Stimulated activated CD8-positive, alpha-beta memory T cell treated with anti-CD3 and anti-CD28 coated beads, Interleukin-4, amount 100 ng/mL, for 48 hours (primary cell): ENCODE results near the gene BBS5.
A peak's percentile ranks its signal among the peaks of the same experiment; 100 is the strongest.
"Not testable (repeated sequence)": the region's sequence is repeated elsewhere in the genome, so short reads cannot be mapped to it uniquely, and the experiment has no call there.

Source experiments
- DNase-seq: peaks from one replicate; pipeline ENCODE4 v3.0.0-alpha.2; 2020

BBS5 gene

DNA sequence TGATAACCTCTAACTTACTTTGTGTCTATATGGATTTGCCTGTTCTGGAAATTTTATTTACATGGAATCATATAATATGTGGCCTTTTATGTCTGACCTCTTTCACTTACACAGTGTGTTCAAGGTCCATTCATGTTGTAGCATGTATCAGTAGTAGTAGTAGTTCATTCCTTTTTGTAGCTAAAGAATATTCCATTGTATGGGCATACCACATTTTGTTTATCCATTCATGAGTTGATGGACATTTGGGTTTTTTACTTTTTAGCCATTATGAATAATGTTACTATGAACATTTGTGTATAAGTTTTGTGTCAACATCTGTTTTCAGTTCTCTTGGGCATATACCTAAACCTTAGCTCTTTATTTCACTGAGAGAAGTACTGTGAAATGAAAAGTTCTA, 11.5 kb downstream of the BBS5 start:
- DNase-seq, result no peak

DNA sequence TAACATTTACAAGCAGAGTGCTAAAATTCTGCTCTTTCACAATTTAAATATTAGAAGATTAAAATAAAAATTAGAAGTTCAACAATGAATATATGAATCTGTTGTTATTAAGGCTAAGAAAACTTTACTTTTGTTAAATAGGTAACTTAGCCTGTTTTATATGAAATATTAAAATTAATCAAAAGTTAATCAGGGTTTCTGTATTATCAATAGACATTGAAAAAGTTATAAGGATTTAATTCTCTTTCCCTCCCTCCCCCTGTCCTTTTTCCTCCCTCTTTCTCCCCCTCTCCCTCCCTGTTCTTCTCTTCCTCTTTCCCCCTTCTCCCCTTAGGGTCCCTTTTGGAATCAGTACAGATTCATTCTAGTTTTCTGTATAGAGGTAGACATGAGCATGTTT, 12.1 kb downstream of the BBS5 start:
- DNase-seq, result no peak

DNA sequence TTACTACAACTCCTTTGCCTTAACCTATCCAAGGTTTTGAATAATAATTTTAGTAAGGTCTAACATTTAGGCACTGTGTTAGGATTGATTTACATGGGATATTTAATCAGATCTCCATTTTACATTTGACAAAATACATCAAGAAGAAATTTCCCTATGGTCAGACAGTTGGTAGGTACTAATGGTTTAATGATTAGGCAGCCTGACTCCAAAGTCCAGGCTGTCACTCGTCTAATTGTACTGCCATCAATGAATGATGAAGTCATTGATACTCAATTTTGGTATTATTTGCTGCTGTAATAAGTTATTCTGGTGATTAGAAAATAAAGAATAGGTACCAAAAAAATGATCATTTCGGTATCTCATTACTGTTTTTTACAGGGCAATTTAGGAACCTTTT, 14.1 kb downstream of the BBS5 start:
- no peak for DNase-seq

DNA sequence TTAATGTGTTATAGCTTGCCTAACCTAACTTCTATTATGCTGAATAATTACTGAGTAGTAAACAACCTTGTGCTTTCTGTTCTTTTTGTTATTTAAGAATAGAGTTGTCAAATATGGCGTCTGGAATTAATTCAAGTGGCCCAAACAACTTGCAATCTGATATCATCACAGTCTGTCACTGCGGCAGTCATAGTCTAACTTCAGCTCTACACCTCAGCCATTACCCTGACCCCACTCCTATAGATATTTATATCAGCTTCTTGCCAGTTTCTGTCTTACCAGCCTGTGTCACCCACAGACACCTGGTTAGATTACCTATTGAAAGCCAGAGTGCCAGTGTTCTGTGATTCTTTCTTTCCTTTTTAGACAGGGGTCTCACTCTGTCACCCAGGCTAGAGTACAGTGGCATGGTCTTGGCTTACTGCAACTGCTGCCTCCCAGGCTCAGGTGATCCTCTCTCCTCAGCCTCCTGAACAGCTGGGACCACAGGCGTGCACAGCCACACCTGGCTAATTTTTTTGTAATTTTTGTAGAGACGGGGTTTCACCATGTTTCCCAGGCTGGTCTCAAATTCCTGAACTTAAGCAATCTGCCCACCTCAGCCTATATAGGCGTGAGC, 16.1 kb downstream of the BBS5 start:
- no peak for DNase-seq

DNA sequence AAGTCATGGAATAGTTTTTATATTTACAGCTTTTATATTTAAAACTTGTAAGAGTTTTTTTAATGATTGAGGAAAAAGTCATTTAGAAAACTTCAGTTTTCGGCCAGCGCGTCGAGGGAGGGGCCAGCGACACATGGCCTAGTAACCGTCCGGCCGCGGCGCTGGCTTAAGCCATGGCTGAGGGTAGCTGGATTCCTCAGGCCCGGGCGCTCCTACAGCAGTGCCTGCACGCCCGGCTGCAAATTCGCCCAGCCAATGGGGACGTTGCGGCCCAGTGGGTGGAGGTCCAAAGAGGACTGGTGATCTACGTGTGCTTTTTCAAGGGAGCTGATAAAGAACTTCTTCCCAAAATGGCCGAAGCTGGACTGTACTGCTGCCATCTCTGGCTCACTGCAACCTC, 25.4 kb downstream of the BBS5 start:
- DNase-seq, result no peak

DNA sequence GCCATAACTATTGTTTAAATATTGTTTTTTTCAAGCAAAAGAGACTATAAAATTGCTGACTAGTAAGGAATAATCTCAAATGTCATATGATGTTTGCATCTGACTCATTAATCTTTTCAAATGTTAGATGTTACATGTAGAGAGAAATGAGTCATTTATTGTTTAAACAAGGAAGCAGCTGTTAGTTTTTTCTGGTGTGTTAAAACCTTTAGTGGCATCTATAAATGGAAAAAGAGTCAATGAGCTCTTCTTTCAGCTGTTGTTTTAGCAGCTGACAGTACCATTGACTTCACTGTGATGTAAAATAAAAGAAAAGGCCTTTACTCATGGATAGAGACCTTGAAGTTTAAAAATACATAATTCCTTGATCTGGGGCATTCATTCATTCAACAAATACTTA, 28.4 kb downstream of the BBS5 start:
- no peak for DNase-seq

DNA sequence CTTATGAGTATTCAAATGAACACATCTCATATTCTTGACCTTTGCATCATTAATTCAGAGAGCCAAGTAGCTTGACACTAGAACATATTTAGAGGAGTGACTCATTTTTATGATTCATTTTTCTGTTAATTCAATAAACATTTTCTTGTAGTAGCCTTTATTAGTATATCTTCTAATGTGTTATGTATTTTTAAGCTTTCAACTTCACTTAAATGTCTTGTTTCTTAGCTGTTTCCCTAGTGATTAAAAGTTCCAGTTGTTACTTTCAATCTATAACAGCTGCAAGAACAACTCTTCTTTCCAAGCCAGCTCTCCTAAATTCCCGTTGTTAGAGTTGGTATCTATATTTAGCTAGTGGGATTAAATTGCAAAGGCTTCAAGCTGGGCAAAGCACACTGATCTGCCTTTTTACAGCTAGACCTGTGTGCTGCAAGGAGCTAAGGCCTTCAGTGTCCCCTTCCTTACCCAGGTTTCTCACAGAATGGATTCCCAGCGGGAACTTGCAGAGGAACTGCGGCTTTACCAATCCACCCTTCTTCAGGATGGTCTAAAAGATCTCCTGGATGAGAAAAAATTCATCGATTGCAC, 30.1 kb downstream of the BBS5 start, which contains the start of gene KLHL41:
KLHL41 (plus strand) TSS at position 405 of the 588 bp plus-strand sequence; CDS start at position 482, 77 bp downstream.
- no peak for DNase-seq

DNA sequence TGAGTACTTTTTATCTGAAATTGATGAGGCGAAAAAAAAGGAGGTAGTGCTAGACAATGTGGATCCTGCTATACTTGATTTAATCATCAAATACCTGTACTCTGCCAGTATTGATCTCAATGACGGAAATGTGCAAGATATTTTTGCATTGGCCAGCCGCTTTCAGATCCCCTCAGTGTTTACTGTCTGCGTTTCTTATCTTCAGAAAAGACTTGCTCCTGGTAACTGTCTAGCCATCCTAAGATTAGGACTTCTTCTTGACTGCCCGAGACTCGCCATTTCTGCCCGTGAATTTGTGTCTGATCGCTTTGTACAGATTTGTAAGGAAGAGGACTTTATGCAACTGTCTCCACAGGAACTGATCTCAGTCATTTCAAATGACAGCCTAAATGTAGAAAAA, 30.7 kb downstream of the BBS5 start:
- no peak for DNase-seq

DNA sequence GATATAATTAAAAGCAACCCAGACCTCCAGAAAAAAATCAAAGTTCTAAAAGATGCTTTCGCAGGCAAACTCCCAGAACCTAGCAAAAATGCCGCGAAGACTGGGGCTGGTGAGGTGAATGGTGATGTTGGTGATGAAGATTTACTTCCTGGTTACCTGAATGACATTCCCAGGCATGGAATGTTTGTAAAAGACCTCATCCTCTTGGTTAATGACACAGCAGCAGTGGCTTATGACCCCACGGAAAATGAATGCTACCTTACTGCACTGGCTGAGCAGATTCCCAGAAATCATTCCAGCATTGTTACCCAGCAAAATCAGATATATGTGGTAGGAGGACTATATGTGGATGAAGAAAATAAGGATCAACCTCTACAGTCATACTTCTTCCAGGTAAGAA, 31.2 kb downstream of the BBS5 start:
- DNase-seq, result no peak

DNA sequence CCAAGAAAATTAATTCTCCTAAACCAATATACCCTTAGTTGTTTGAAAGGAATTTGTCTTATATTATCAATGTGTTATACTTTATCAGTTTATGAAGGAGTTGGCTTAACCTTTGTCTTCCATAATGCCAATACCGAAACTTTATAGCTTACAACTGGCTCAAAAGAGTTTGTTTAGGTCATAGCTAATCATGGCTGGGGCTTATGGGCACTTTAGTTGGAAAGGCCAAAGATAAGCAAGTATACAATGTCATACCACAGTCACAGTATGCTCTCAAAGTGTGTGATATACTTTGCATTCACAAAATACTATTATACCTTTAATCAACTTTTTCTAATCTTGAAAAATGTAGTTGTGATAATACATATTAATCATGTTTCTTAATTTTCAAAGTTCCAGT, 32.5 kb downstream of the BBS5 start:
- DNase-seq, result no peak

DNA sequence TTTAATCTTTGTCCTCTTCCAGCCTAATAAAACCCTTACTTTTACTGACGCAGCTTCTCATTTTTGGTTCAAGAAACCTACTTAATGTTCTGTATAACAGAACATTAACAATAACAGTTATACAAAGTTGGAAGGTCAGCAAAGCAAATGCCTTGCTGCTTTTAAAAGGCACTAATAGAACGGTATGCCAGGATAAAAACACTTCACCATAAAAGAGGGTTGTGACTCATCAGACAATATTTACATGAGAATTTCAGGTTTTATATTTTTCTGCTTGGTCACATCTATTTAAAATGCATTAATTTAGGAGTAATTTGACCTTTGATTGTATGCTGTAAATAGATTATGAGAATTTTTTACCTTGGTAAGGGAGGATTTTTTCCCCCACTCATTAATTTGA, 33.2 kb downstream of the BBS5 start:
- no peak for DNase-seq

DNA sequence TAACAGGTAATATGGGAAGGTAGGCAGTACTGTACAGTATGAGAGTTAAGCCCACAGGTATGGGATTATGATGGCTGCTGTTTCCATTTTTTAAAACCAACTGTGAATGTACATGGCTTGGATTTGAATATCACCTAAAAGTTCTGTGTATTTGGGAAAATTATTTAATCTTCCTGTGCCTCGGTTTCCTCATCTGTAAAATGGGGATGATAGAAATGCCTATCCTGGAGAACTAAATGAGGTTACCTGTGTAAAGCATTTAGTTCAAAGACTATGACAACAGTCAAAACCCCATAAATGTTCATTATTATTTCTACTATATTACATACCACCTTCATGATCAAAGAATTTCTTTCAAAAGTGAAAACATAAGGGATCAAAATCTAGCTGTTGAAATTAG, 33.8 kb downstream of the BBS5 start:
- DNase-seq, result no peak

DNA sequence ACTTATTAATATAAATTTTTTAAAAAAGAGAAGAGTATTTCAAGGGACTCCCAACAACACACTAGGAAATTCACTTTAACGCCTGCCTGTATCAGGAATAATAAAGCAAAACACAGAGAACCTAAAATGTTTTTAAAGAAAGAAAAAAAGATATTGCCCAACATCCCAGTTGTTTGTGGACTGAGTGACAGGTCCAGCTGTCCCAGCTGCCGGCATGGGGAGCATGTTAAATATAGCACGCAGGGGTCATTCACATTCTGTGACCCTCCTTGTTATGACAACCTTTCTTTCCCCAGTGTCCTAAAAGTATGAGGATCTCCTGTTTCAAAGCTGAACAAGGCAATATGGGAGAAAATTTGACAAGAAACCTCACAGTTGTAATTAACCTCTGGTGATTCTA, 34.6 kb downstream of the BBS5 start:
- no peak for DNase-seq

DNA sequence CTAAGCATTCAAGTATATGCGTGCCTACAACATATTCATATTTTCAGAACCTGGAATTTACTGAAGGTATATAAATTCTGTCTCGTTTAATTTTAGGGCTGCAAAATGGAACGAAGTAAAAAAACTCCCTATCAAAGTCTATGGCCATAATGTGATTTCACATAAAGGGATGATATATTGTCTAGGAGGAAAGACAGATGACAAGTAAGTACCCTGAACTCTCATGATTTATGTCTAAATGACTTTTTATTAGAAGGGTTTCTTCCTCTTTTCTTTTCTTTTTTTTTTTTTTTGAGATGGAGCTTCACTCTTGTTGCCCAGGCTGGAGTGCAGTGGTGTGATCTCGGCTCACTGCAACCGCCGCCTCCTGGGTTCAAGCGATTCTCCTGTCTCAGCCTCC, 35.5 kb downstream of the BBS5 start:
- not testable (repeated sequence) for DNase-seq

DNA sequence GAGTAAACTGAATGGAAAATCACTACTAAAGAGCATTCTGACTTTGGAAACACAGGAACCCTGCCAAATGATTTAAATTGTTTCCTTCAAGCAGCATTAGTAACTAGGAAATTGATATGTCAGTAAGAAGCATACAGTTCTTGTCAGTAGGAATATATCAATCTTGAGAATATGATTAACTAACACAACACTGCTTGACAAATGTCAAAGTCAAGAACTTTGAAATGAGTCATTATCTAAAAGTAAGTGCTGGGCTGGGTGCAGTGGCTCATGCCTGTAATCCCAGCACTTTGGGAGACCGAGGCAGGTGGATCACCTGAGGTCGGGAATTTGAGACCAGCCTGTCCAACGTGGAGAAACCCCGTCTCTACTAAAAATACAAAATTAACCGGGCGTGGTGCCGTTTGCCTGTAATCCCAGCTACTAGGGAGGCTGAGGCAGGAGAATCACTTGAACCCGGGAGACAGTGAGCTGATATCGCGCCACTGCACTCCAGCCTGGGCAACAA, 37.2 kb downstream of the BBS5 start:
- not testable (repeated sequence) for DNase-seq

DNA sequence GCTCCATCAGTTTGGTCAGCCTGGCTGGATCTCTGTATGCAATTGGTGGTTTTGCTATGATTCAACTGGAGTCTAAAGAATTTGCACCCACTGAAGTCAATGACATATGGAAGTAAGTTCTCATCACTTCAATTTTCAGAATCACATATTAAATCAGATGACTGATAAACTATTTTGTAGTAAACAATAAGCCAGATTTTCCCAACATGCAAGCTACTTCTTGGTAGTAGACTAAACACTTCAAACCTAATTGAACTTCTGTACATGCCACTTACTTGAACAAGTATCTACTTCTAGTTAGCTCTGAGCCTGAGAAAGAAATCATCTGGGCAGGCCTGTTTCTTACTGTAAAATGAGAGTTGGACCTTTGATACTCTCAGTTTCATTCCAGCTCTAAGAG, 41.6 kb downstream of the BBS5 start:
- no peak for DNase-seq

DNA sequence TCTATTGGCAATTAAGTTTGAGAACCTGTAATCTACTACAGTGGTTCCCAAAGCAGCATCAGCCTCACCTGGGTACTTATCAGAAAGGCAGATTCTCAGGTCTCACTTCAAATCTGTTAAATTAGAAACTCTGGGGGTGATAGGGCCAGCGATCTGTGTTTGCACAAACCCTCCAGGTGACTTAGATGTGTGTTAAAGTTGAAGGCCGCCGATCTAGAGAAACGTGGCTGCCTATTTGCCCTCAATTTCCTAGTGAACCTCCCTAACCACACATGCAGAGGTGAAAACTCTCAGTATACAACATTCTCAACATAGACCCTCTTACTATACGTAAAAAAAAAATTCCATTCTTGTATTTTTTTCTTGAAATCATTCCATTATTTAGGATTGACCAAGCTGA, 44.4 kb downstream of the BBS5 start:
- DNase-seq, result no peak

DNA sequence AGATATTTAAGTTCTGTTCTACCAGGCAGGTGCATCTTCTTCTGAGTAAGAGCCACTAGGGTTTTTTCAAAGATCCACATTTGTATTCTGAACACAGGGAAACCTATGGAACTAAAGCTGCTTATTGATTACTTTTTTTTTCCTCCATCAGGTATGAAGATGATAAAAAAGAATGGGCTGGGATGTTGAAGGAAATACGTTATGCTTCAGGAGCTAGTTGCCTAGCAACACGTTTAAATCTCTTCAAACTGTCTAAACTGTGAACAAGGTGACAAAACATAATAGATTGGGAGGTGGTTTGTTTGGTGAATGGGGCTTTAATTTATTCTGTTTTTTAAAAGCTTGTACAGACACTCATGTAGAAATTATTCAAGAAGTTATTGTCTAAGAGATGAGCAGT, 46.1 kb downstream of the BBS5 start:
- no peak for DNase-seq

DNA sequence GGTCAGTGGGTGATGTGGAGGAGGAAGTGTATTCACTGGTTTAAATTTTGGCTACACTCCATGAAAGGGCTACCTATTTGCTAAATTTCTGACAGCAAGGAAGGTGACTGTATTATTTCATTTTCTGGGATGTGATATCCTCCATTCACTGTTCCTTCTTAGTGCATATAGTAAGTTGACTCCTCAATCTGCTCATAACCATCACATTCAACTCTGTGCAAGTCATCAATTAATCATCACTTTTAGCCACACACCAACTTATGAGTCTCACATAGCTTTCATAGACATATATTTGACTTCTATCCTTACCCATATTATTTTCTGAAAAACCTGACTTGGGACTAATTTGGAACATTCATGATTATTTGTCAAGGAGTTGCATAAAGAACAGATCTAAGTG, 47.2 kb downstream of the BBS5 start:
- DNase-seq, result no peak

DNA sequence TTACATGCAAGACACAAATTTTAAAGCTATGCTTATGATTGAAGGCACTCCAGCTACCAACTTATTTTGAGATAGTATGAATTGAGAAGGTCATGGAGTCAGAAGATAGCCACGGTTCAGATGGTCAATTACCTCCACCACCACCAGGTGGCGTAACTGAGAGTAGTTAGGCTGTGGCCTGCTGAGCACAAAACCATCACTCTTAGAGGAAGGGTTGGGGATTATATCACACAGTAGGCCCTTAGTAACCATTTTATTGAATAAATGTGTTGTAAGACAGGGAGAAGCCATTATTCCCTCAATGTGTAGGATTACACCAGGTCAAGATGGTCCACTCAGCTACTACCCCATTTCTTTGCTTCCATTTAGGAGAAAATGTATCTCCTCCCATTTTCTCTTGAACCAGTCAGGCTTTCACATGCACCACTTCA, 49.0 kb downstream of the BBS5 start:
- DNase-seq, result peak; percentile 88

DNA sequence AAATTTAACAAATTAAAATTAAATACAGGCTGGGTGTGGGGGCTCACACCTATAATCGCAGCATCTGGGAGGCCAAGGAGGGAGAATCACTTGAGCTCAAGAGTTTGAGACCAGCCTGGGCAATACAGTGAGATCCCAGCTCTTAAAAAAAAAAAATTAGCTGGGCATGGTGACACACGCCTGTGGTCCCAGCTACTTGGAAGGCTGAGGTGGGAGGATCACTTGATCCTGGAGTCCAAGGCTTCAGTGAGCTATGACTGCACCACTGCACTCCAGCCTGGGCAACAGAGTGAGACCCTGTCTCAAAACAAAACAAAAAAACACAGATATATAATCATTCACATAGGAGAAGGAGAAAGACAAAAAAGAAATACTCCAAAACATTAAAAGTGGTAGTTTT, 60.2 kb downstream of the BBS5 start:
- not testable (repeated sequence) for DNase-seq

DNA sequence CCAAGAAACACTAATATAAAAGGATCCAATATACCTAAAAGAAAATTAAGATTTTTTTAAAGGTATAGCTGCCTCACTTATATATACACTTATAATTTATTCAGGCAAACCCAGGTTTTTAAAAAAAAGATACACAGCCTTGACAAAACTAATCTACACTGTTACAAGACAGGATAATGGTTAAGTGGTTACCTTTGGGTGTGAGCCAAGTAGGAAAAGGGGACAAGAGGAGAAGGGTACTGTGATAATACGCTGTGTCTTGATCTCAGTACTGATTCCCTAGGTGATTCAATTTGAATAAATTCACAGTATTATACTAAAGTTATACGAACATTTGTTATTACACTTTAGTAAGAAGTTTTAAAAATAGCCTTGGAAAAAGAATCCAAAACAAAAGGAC, 60.9 kb downstream of the BBS5 start:
- no peak for DNase-seq

DNA sequence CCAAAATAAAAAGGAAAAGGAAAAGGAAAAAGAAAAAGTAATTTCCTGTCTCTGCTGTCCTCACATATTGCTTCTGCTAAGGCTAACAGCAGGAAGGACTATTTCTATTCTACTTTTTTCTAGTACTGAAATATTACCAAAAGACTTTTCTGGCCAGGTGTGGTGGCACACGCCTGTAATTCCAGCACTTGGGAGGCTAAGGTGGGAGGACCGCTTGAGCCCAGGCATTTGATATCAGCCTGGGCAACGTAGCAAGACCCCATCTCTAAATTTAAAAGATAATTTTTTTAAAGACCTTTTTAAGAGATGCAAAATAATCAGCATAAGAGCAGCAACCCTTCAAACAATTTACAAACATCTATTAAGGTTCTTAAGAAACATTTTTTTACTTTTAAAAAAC, 63.1 kb downstream of the BBS5 start:
- DNase-seq, result no peak

DNA sequence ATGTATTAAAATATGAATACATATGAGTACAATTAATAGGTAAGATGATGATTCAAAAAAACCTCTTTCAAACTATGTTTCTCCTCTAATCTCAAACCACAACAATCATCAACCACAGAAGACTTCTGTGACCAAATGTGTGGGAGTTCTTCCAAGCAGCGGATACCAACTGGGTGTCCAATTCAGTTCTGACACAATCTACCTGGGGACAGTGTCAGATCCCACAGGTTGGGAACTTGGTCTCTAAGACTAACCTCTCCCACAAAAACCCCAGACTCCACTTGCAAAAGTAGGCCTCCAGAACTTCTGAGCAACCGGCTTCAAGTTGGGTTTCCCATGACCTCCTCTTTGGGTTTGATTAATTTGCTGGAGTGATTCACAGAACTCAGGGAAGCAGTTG, 67.5 kb downstream of the BBS5 start:
- no peak for DNase-seq
